NT2/D1 (cell line): ENCODE results near the gene FIGNL1.

Source experiments
- SUZ12 ChIP-seq: IDR thresholded peaks from 2 replicates; pipeline ENCODE4 v1.6.1; 2011; ENCODE audit not compliant: insufficient read length, insufficient read depth; ENCODE audit errors: extremely low read depth
- ZNF274 ChIP-seq: IDR thresholded peaks from 2 replicates; pipeline ENCODE4 v1.6.1; 2011; ENCODE audit warnings: mild to moderate bottlenecking, low read depth, low read length

GRCh38 chr7:50450590-50451032 lies 461 bp upstream of the FIGNL1 start:
- TF ChIP-seq ZNF274 (no peak), SUZ12 (no peak)
